Central memory CD8-positive, alpha-beta T cell (primary cell): ENCODE results near the gene ITCH.
A peak's percentile ranks its signal among the peaks of the same experiment; 100 is the strongest.
"Not testable (repeated sequence)": the region's sequence is repeated elsewhere in the genome, so short reads cannot be mapped to it uniquely, and the experiment has no call there.

ENCODE experiments used
- ATAC-seq: fragments of 150-1000 bp; cut with Tn5 transposase; replicated peaks from 2 replicates; pipeline ENCODE4 v1.10.0; 2022; ENCODE audit warnings: mild to moderate bottlenecking, moderate FRiP score, moderate number of reproducible peaks; ENCODE audit not compliant: poor library complexity, severe bottlenecking; ENCODE audit errors: extremely low read depth
- DNase-seq, 2 donors: peaks; one replicate each; pipeline ENCODE4 v3.0.0; 2021; ENCODE audit warnings: low spot score in 2 of 2
- H3K27ac Mint-ChIP-seq: one replicate; pipeline ENCODE4 v1.8.0; 2022; ENCODE audit warnings: low read depth, mild to moderate bottlenecking, moderate library complexity, mixed read lengths
- H3K27me3 Mint-ChIP-seq: one replicate; pipeline ENCODE4 v1.8.0; 2022; ENCODE audit warnings: mixed read lengths
- H3K36me3 Mint-ChIP-seq: one replicate; pipeline ENCODE4 v1.8.0; 2022; ENCODE audit warnings: mild to moderate bottlenecking, moderate library complexity, mixed read lengths; ENCODE audit not compliant: insufficient read depth
- H3K4me1 Mint-ChIP-seq: one replicate; pipeline ENCODE4 v1.8.0; 2022; ENCODE audit warnings: mixed read lengths
- H3K4me3 Mint-ChIP-seq: one replicate; pipeline ENCODE4 v1.8.0; 2022; ENCODE audit warnings: mild to moderate bottlenecking, moderate library complexity, mixed read lengths
- H3K9me3 Mint-ChIP-seq: one replicate; pipeline ENCODE4 v1.8.0; 2022; ENCODE audit warnings: mixed read lengths

ITCH gene

DNA sequence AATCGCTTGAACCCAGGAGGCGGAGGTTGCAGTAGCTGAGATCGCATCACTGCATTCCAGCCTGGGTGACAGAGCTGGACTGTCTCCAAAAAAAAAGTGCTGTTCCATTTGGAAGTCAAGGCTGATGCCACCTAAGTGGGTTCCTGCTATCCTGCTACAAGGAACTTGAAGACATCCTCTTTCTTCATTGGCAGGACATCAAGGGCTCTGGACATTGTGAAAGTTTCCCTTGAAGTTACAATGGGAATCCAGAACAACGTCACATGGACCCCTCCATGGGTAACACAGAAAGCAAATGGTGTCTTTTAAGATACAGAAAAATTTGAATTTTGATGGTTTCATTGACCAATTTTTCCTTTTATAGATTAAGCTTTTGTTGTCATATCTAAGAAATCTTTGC lies 15.5 kb upstream of the ITCH start:
- H3K4me1 Mint-ChIP-seq, result peaks cover 12% of the 10 kb centered on the region
- no peak overlapping the region for H3K4me3 Mint-ChIP-seq
- H3K27me3 Mint-ChIP-seq, result no peaks in the 10 kb centered on the region
- no peak overlapping the region for H3K27ac Mint-ChIP-seq
- H3K36me3 Mint-ChIP-seq, result no peaks in the 10 kb centered on the region
- ATAC-seq (no peak), DNase-seq (no peak)
- no peaks in the 10 kb centered on the region for H3K9me3 Mint-ChIP-seq

DNA sequence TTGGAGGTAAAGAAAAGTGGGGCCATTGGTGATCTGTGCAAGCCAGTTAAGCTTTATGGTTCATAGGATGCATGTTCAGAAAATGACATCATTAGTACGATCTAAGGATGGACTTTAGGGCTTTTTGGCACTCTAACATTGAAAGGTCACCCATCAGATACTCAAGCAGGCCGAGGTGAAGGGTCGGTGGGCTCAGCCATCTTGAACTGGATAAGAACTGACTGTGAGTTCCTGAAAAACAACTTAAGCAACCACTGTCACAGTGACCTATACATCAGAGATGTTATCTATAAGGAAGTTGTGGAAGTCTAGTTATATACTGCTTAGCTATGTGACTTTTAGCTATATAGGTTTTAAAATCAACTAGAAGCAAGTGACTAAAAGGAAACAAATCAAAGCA lies 13.0 kb upstream of the ITCH start:
- Mint-ChIP-seq H3K36me3 (no peaks in the 10 kb centered on the region), H3K4me3 (no peak overlapping the region), H3K27me3 (no peaks in the 10 kb centered on the region), H3K4me1 (peaks cover 6% of the 10 kb centered on the region), H3K9me3 (no peaks in the 10 kb centered on the region), H3K27ac (no peak overlapping the region)
- no peak for DNase-seq
- ATAC-seq, result peak; percentile 46

DNA sequence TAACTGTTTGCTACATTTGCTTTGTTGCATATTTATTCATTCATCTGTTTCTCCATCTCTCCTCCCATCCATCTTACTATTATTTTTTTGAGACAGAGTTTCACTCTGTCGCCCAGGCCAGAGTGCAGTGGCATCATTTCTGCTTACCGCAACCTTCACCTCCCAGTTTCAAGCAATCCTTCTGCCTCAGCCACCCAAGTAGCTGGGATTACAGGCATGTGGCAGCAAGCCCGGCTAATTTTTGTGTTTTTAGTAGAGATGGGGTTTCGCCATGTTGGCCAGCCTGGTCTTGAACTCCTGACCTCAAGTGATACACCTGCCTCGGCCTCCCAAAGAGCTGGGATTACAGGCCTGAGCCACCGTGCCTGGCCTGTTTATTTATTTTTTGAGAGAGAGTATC lies 9.6 kb upstream of the ITCH start:
- DNase-seq, H3K9me3 Mint-ChIP-seq, H3K27me3 Mint-ChIP-seq, ATAC-seq, H3K4me3 Mint-ChIP-seq, H3K36me3 Mint-ChIP-seq, H3K4me1 Mint-ChIP-seq, H3K27ac Mint-ChIP-seq: not testable (repeated sequence)

DNA sequence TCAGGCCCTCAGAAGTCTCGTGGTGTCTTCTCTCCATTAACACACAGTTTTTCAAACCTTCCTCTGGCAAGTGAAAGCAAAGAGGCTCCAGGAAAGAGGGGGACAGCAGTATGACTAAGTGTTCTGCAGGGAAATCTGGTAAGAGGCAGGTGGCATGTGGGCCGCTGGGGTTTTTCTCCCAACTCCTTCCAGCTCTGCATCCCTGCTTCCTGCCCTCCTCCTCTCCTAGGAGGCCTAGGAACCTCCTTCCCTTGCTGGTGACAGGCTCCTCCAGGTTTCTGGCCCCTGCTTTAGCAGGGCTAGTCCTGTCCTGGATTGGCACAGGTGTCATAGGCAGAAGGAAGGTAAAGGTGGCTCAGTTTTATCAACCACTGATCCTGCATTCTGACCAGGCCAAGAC lies 7.6 kb upstream of the ITCH start:
- ATAC-seq, result no peak
- no peak for DNase-seq
- H3K4me1 Mint-ChIP-seq, result no peaks in the 10 kb centered on the region
- H3K4me3 Mint-ChIP-seq, result no peak overlapping the region
- H3K27me3 Mint-ChIP-seq, result no peaks in the 10 kb centered on the region
- no peaks in the 10 kb centered on the region for H3K36me3 Mint-ChIP-seq
- no peaks in the 10 kb centered on the region for H3K9me3 Mint-ChIP-seq
- no peak overlapping the region for H3K27ac Mint-ChIP-seq

DNA sequence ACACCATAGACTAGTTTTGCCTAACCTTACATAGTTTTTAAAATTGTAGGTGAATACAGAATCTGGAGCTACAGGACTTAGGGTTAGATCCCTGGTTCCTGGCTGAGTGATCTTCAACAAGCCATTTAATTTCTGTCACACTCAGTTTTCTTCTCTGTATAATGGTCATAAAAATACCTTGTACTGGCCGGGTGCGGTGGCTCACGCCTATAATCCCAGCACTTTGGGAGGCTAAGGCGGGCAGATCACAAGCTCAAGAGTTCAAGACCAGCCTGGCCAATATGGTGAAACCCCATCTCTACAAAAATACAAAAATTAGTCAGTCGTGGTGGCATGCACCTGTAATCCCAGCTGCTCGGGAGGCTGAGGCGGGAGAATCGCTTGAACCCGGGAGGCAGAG lies 3.3 kb upstream of the ITCH start:
- not testable (repeated sequence) for H3K27me3 Mint-ChIP-seq, H3K36me3 Mint-ChIP-seq, H3K4me3 Mint-ChIP-seq, DNase-seq, H3K9me3 Mint-ChIP-seq, H3K27ac Mint-ChIP-seq, ATAC-seq
- H3K4me1 Mint-ChIP-seq, result peaks cover 11% of the 10 kb centered on the region

DNA sequence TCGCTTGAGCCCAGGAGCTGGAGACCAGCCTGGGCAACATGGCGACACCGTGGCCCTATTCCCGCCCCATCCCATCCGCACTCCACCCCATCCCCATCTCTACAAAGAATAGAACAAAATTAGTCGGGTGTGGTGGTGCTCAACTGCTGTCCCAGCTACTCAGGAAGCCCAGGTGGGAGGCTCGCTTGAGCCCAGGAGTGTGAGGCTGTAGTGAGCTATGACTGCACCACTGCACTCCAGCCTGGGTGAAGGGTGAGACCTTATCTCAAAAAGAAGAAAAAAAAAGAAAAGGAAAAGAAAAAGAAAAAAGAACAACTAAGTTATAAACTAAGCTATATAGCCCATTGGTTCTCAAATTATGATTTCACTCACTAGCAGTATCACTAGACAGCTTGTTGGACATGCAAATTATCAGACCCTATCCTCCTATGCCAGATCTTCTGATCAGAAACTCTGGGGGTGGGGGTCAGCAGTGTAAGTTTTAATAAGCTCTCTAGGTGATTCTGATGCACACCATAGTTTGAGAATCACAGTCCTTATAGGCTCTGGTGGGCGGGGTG lies 491 bp upstream of the ITCH start:
- Mint-ChIP-seq H3K4me1 (peaks cover 33% of the 10 kb centered on the region), H3K36me3 (peaks cover 18% of the 10 kb centered on the region), H3K4me3 (peak overlapping the region; percentile 96), H3K9me3 (no peaks in the 10 kb centered on the region), H3K27ac (peak overlapping the region; percentile 99), H3K27me3 (no peaks in the 10 kb centered on the region)
- no peak for DNase-seq
- no peak for ATAC-seq

DNA sequence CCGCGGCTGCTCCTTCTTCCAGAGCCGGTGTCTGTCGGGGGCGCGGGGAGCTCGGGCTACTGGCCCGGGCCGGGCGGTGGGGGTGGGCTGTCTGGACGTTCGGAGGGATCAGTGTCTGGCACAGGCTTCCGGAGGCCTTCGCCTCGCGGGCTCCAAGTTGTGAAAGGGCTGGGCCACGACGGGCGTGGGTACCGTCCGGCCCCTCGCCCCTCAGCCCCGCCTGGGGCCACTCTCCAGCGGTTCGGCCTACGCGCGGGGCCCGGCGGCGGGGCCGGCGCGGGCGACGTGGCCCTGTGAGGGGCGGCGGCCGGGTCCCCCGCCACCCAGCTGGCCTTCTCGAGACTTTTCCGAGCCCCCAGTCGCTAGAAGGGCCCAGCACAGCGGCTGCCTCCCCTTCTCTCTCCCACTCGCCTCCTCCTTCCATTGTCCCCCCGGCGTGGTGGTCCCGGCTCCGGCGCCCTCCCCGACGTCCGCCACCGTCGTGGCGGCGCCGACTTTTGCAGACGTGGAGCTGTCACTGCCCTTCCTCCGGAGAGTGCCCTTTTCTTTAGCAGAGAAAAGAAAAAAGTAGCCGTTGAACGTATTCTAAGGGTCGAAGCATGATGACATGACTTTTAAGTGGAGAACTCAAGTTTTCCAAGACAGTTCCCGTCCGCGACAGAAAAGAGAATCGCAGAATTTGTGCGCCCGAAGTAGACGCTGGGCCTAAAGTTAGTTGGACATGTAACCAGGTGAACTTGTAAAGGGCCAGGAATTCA lies 571 bp downstream of the ITCH start:
- no peak for DNase-seq
- Mint-ChIP-seq H3K27ac (peak overlapping the region; percentile 99), H3K4me3 (peak overlapping the region; percentile 96), H3K4me1 (peaks cover 41% of the 10 kb centered on the region), H3K27me3 (no peaks in the 10 kb centered on the region), H3K9me3 (no peaks in the 10 kb centered on the region), H3K36me3 (peaks cover 18% of the 10 kb centered on the region)
- ATAC-seq, result peak; percentile 35

DNA sequence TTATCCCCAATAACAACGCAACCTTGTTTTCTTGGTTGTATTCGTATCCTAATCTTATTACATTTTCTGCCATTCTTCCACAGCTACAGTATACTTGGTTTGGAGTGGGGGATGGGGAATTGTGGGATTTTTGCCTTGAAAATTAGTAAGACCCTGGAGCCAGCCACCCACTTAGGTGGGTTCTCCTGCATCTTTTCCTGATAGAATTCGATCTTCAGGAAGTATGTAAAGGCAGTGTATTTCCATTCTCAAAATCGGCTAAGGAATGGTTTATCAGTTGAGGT lies 1.1 kb downstream of the ITCH start:
- H3K4me1 Mint-ChIP-seq, result peaks cover 46% of the 10 kb centered on the region
- ATAC-seq (no peak), DNase-seq (no peak)
- peak overlapping the region; percentile 96 for H3K4me3 Mint-ChIP-seq
- H3K27me3 Mint-ChIP-seq, result no peaks in the 10 kb centered on the region
- H3K27ac Mint-ChIP-seq, result peak overlapping the region; percentile 99
- H3K36me3 Mint-ChIP-seq, result peaks cover 18% of the 10 kb centered on the region
- H3K9me3 Mint-ChIP-seq, result no peaks in the 10 kb centered on the region

DNA sequence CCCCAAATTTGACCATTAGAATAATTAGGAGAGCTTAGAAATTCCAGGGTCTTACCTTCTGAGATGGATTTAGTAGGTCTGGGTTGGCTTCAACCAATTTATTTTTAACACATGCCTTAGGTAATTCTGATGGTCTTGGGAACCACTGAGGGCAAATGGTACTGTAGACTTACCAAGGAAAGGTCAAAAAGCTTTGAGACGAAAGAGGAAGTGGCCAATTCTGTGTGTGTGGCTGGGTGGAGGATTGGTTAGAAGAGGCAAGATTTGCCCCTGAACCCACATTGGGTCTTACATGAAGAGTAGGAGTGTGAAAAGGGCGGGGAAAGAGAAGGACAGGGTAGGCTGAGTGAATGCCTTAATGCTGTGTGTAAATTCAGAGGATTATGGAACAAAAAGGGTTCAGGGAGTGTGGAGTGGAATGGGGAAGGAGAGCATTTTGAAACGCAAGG lies 2.7 kb downstream of the ITCH start:
- peak; percentile 34 for ATAC-seq

DNA sequence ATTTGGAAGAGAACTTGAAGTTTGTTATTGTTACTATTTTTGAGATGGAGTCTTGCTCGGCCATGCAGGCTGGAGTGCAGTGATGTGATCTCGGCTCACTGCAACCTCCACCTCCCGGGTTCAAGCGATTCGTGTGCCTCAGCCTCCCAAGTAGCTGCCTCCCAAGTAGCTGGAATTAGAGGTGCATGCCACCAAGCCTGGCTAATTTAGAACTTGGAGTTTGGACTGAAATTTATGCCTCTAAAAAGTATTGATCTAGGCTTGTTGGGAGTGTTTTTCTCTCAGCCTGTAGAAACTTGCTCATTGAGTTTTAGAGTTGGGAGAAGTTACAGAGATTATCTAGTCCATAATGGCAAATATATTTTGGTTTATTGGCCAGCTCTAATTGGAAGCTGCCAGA lies 4.1 kb downstream of the ITCH start:
- peak overlapping the region; percentile 47 for H3K4me3 Mint-ChIP-seq
- peak overlapping the region; percentile 54 for H3K27ac Mint-ChIP-seq
- peaks cover 60% of the 10 kb centered on the region for H3K4me1 Mint-ChIP-seq
- peaks cover 43% of the 10 kb centered on the region for H3K36me3 Mint-ChIP-seq
- H3K9me3 Mint-ChIP-seq, result no peaks in the 10 kb centered on the region
- no peaks in the 10 kb centered on the region for H3K27me3 Mint-ChIP-seq
- DNase-seq, result no peak
- ATAC-seq, result no peak

More for the DNA sequence above, 2.7 kb downstream of the ITCH start:
- Mint-ChIP-seq H3K9me3 (no peaks in the 10 kb centered on the region), H3K4me3 (peak overlapping the region; percentile 96), H3K27me3 (no peaks in the 10 kb centered on the region), H3K4me1 (peaks cover 58% of the 10 kb centered on the region), H3K27ac (peak overlapping the region; percentile 54), H3K36me3 (peaks cover 34% of the 10 kb centered on the region)
- no peak for DNase-seq

DNA sequence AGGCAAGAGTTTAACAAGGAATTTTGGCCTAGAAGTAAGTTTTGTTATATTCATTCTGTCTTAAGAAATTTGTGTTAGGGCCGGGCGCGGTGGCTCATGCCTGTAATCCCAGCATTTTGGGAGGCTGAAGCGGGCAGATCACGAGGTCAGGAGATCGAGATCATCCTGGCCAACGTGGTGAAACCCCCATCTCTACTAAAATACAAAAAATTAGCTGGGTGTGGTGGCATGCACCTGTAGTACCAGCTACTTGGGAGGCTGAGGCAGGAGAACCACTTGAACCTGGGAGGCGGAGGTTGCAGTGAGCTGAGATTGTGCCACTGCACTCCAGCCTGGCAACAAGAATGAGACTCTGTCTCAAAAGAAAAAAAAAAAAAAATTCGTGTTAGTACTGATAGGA lies 4.8 kb downstream of the ITCH start:
- Mint-ChIP-seq H3K4me3 (peak overlapping the region; percentile 47), H3K36me3 (peaks cover 48% of the 10 kb centered on the region), H3K27ac (peak overlapping the region; percentile 54), H3K4me1 (peaks cover 53% of the 10 kb centered on the region)
- not testable (repeated sequence) for ATAC-seq, H3K27me3 Mint-ChIP-seq, DNase-seq, H3K9me3 Mint-ChIP-seq

DNA sequence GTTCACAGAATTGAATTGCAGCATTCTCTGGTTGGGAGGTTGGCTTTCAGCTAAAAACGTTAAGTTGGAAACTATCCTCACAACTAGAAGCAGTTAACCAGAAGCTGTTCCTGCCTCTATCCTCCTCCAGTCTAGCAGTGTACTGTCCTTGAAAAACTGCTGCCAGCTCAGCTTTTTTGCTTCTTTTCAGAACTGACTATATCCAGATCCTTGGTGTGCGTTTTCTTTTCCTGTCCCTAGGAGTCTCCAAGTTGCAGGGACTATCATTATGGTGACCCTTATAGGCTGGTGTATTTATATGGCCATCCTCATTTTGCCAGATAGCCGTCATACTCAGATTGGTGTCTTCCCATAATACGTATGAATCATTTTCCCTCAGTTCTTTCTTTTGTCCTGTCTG lies 5.5 kb downstream of the ITCH start:
- DNase-seq (no peak), ATAC-seq (no peak)
- Mint-ChIP-seq H3K36me3 (peaks cover 49% of the 10 kb centered on the region), H3K4me3 (peak overlapping the region; percentile 47), H3K4me1 (peaks cover 48% of the 10 kb centered on the region), H3K27ac (peak overlapping the region; percentile 54), H3K27me3 (no peaks in the 10 kb centered on the region), H3K9me3 (no peaks in the 10 kb centered on the region)

DNA sequence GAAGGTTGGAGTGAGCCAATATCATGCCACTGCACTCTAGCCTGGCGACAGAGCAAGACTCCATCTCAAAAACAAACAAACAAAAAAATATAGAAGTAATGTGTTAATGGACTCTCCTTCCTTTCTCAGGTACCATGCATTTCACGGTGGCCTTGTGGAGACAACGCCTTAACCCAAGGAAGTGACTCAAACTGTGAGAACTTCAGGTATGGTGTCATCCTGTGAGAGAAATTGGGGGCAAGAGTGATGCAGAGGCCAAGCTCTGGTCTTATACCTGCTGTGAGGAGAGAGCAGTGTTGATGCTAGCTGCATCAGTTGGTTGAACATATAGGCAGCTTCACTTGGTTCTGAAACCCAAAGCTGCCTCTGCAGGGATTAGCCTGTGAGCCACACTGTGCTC lies 6.2 kb downstream of the ITCH start:
- peak in 1 of 2 donors; percentile 10 for DNase-seq
- no peaks in the 10 kb centered on the region for H3K27me3 Mint-ChIP-seq
- peaks cover 53% of the 10 kb centered on the region for H3K4me1 Mint-ChIP-seq
- H3K27ac Mint-ChIP-seq, result peak overlapping the region; percentile 54
- peaks cover 52% of the 10 kb centered on the region for H3K36me3 Mint-ChIP-seq
- H3K9me3 Mint-ChIP-seq, result no peaks in the 10 kb centered on the region
- peak overlapping the region; percentile 47 for H3K4me3 Mint-ChIP-seq
- peak; percentile 77 for ATAC-seq
